IPS DF 6.9 (cell line): ENCODE results near the gene HOXA2.

Experiments
- DNase-seq: peaks from one replicate; pipeline ENCODE4 v3.0.0-alpha.2; 2013; ENCODE audit warnings: low read depth, low spot score
- H3K27ac ChIP-seq: one replicate; pipeline ENCODE4 v1.5.1; 2013; ENCODE audit warnings: low read length, control low read depth
- H3K27me3 ChIP-seq: 2 replicates; pipeline ENCODE4 v1.6.1; 2013; ENCODE audit warnings: mild to moderate bottlenecking, low read length; ENCODE audit not compliant: control insufficient read depth, insufficient read depth
- H3K36me3 ChIP-seq: 2 replicates; pipeline ENCODE4 v1.6.1; 2013; ENCODE audit warnings: low read length; ENCODE audit not compliant: control insufficient read depth, insufficient read depth
- H3K4me1 ChIP-seq: 2 replicates; pipeline ENCODE4 v1.6.1; 2013; ENCODE audit warnings: low read length; ENCODE audit not compliant: control insufficient read depth, insufficient read depth
- H3K4me3 ChIP-seq: 2 replicates; pipeline ENCODE4 v1.5.1; 2013; ENCODE audit warnings: mild to moderate bottlenecking, low read length
- H3K9me3 ChIP-seq: 2 replicates; pipeline ENCODE4 v1.6.1; 2013; ENCODE audit warnings: low read length, inconsistent platforms; ENCODE audit not compliant: control insufficient read depth, insufficient read depth
- whole genome bisulfite sequencing: extraction: QIAGEN DNeasy Blood & Tissue Kit; methylation state at CpG from one replicate; pipeline ENCODE4 v1.1.7; 2013; ENCODE audit warnings: mixed read lengths, missing lambda C conversion rate; ENCODE audit not compliant: insufficient read length, insufficient coverage; 5-methylcytosine and 5-hydroxymethylcytosine counted together

Gene HOXA2

GRCh38 chr7:27095897-27096767 is 6.4 kb downstream of the HOXA2 start, which contains the start of gene HOXA1:
Gene HOXA1, minus strand, starts transcription at chr7:27096000. Its CDS starts 88 bp downstream, at chr7:27095912.
- Histone ChIP-seq H3K36me3 (no peaks in the 10 kb centered on the region), H3K4me1 (0 out of 2 replicates have a peak, but pooled peaks cover 2% of the 10 kb centered on the region), H3K27ac (no peak within 1 kb of the TSS), H3K4me3 (peak within 1 kb of the TSS; percentile 39; the same call in 1 of the 2 replicates), H3K27me3 (peaks cover 82% of the 10 kb centered on the region), H3K9me3 (no peaks in the 10 kb centered on the region)
- WGBS: no CpG with 5 or more reads among the region's 68 CpGs
- no peak for DNase-seq

- no peak for DNase-seq
- Histone ChIP-seq H3K36me3 (no peaks in the 10 kb centered on the region), H3K27ac (no peak overlapping the region), H3K27me3 (peaks cover 81% of the 10 kb centered on the region), H3K9me3 (no peaks in the 10 kb centered on the region), H3K4me3 (peak overlapping the region; percentile 39; the same call in 1 of the 2 replicates), H3K4me1 (0 out of 2 replicates have a peak, but pooled peaks cover 2% of the 10 kb centered on the region)
- WGBS: no CpG with 5 or more reads among the region's 33 CpGs
These were observed 7.2 kb downstream of the HOXA2 start for GRCh38 chr7:27095050-27095896.

GRCh38 chr7:27094304-27095049 is 8.0 kb downstream of the HOXA2 start:
- Histone ChIP-seq H3K36me3 (no peaks in the 10 kb centered on the region), H3K4me3 (no peak overlapping the region), H3K9me3 (no peaks in the 10 kb centered on the region), H3K4me1 (0 out of 2 replicates have a peak, but pooled peaks cover 2% of the 10 kb centered on the region), H3K27ac (no peak overlapping the region), H3K27me3 (peaks cover 84% of the 10 kb centered on the region)
- DNase-seq: no peak
- no CpG with 5 or more reads among the region's 29 CpGs for WGBS

- WGBS: no CpG with 5 or more reads among the region's 6 CpGs
- Histone ChIP-seq H3K27me3 (peaks cover 83% of the 10 kb centered on the region), H3K9me3 (no peaks in the 10 kb centered on the region), H3K4me3 (no peak overlapping the region), H3K36me3 (no peaks in the 10 kb centered on the region), H3K4me1 (0 out of 2 replicates have a peak, but pooled peaks cover 2% of the 10 kb centered on the region), H3K27ac (no peak overlapping the region)
- DNase-seq: no peak
These were observed 9.1 kb downstream of the HOXA2 start for GRCh38 chr7:27093184-27093895.

- H3K36me3 ChIP-seq: no peaks in the 10 kb centered on the region
- H3K4me3 ChIP-seq: no peak overlapping the region
- WGBS: no CpG with 5 or more reads among the region's 1 CpG
- 0 out of 2 replicates have a peak, but pooled peaks cover 2% of the 10 kb centered on the region for H3K4me1 ChIP-seq
- peaks cover 83% of the 10 kb centered on the region for H3K27me3 ChIP-seq
- no peak for DNase-seq
- H3K9me3 ChIP-seq: no peaks in the 10 kb centered on the region
- no peak overlapping the region for H3K27ac ChIP-seq
These were observed 9.7 kb downstream of the HOXA2 start for GRCh38 chr7:27092819-27093110.

- Histone ChIP-seq H3K27me3 (peaks cover 82% of the 10 kb centered on the region), H3K36me3 (no peaks in the 10 kb centered on the region), H3K4me1 (0 out of 2 replicates have a peak, but pooled peaks cover 2% of the 10 kb centered on the region), H3K9me3 (no peaks in the 10 kb centered on the region), H3K27ac (no peak overlapping the region), H3K4me3 (no peak overlapping the region)
- no peak for DNase-seq
- WGBS: no CpG with 5 or more reads among the region's 9 CpGs
These were observed 10.3 kb downstream of the HOXA2 start for GRCh38 chr7:27091941-27092818.

GRCh38 chr7:27091105-27091504 is 11.4 kb downstream of the HOXA2 start:
- WGBS: no CpG with 5 or more reads among the region's 3 CpGs
- no peak overlapping the region for H3K27ac ChIP-seq
- H3K4me1 ChIP-seq: 0 out of 2 replicates have a peak, but pooled peaks cover 2% of the 10 kb centered on the region
- H3K36me3 ChIP-seq: no peaks in the 10 kb centered on the region
- no peak overlapping the region for H3K4me3 ChIP-seq
- peaks cover 78% of the 10 kb centered on the region for H3K27me3 ChIP-seq
- H3K9me3 ChIP-seq: no peaks in the 10 kb centered on the region
- no peak for DNase-seq

GRCh38 chr7:27088002-27088922 is 14.2 kb downstream of the HOXA2 start:
- no peaks in the 10 kb centered on the region for H3K36me3 ChIP-seq
- no CpG with 5 or more reads among the region's 68 CpGs for WGBS
- DNase-seq: no peak
- no peak overlapping the region for H3K27ac ChIP-seq
- H3K4me3 ChIP-seq: no peak overlapping the region; the same call in 1 of the 2 replicates
- no peaks in the 10 kb centered on the region for H3K9me3 ChIP-seq
- H3K27me3 ChIP-seq: peaks cover 55% of the 10 kb centered on the region
- H3K4me1 ChIP-seq: no peaks in the 10 kb centered on the region
